CD14-positive monocyte (primary cell): ENCODE measurements around the gene CSK. TPM values are rescaled to one million over a fixed set of nuclear protein-coding genes. Genes with fewer than 3 reads are reported as not detected.
A peak's percentile ranks its signal among the peaks of the same experiment; 100 is the strongest.

Experiments
- DNase-seq, 3 donors: peaks; one replicate each; pipeline ENCODE4 v3.0.0-alpha.2; 2011 to 2022
- H2AFZ ChIP-seq: 2 replicates; pipeline ENCODE4 v1.6.0; 2012; ENCODE audit warnings: mild to moderate bottlenecking, low read depth, low read length, inconsistent platforms; ENCODE audit not compliant: insufficient read depth, poor library complexity, severe bottlenecking
- H3K27ac ChIP-seq, 2 donors: 1 replicate in 1 of 2; 2 replicates in 1 of 2; pipeline ENCODE4 v1.5.1; 2012 to 2013; ENCODE audit warnings: low read length in 2 of 2, control low read depth in 1 of 2, inconsistent platforms in 1 of 2, low read depth in 1 of 2, mild to moderate bottlenecking in 1 of 2
- H3K27me3 ChIP-seq, 2 donors: one replicate each; pipeline versions ENCODE4 v1.6.0 to v1.6.1; 2011 to 2013; ENCODE audit warnings: low read length in 2 of 2; ENCODE audit not compliant: control insufficient read depth in 2 of 2, insufficient read depth in 2 of 2
- H3K36me3 ChIP-seq, 2 donors: replicated peaks in 1 of 2; 1 replicate in 1 of 2; 2 replicates in 1 of 2; pipeline versions ENCODE4 v1.5.1 to v1.6.1; 2012 to 2013; ENCODE audit warnings: low read length in 2 of 2, control low read depth in 1 of 2, inconsistent platforms in 1 of 2, mild to moderate bottlenecking in 1 of 2; ENCODE audit not compliant: insufficient read depth in 2 of 2, control insufficient read depth in 1 of 2
- H3K4me1 ChIP-seq, 2 donors: 1 replicate in 1 of 2; 2 replicates in 1 of 2; pipeline versions ENCODE4 v1.5.1 to v1.6.1; 2012 to 2013; ENCODE audit warnings: low read length in 2 of 2, control low read depth in 1 of 2, inconsistent platforms in 1 of 2, mild to moderate bottlenecking in 1 of 2, moderate library complexity in 1 of 2; ENCODE audit not compliant: insufficient read depth in 2 of 2, control insufficient read depth in 1 of 2
- H3K4me2 ChIP-seq: replicated peaks from 2 replicates; pipeline ENCODE3; 2012; ENCODE audit warnings: low read length, moderate library complexity, mild to moderate bottlenecking; ENCODE audit not compliant: poor library complexity, severe bottlenecking; ENCODE audit errors: extremely low read depth
- H3K4me3 ChIP-seq, 3 experiments: fragments of 200-600 bp in 1 of 3; sonication (generic) in 1 of 3; replicated peaks in 1 of 3; 1 replicate in 2 of 3; 2 replicates in 1 of 3; pipeline ENCODE4 v1.5.1; 2011 to 2013; ENCODE audit warnings: low read length in 3 of 3, mild to moderate bottlenecking in 3 of 3, control low read depth in 2 of 3, low read depth in 2 of 3, inconsistent platforms in 1 of 3, moderate library complexity in 1 of 3
- H3K79me2 ChIP-seq: 2 replicates; pipeline ENCODE4 v1.6.0; 2012; ENCODE audit warnings: mild to moderate bottlenecking, control low read depth, inconsistent platforms, low read length, moderate library complexity; ENCODE audit not compliant: insufficient read depth
- H3K9ac ChIP-seq: 2 replicates; pipeline ENCODE4 v1.6.0; 2017; ENCODE audit warnings: low read length, mild to moderate bottlenecking; ENCODE audit not compliant: insufficient read depth, poor library complexity, severe bottlenecking
- H3K9me3 ChIP-seq, 2 donors: replicated peaks in 1 of 2; 1 replicate in 1 of 2; 2 replicates in 1 of 2; pipeline versions ENCODE4 v1.5.1 to v1.6.1; 2012 to 2013; ENCODE audit warnings: low read length in 2 of 2, control low read depth in 1 of 2; ENCODE audit not compliant: control insufficient read depth in 1 of 2, insufficient read depth in 1 of 2
- H4K20me1 ChIP-seq: 2 replicates; pipeline ENCODE4 v1.6.0; 2012; ENCODE audit warnings: mild to moderate bottlenecking, low read length, control low read depth, moderate library complexity; ENCODE audit not compliant: insufficient read depth
- H3K27ac Mint-ChIP-seq, 7 donors: one replicate each; pipeline ENCODE4 v1.8.0; 2020; ENCODE audit warnings: mild to moderate bottlenecking in 7 of 7, mixed read lengths in 7 of 7, moderate library complexity in 6 of 7, inconsistent platforms in 2 of 7
- H3K27me3 Mint-ChIP-seq, 3 donors: one replicate each; pipeline ENCODE4 v1.8.0; 2021 to 2022; ENCODE audit warnings: low read depth in 3 of 3, mild to moderate bottlenecking in 3 of 3, mixed read lengths in 3 of 3, moderate library complexity in 3 of 3, inconsistent platforms in 1 of 3
- H3K36me3 Mint-ChIP-seq, 2 donors: one replicate each; pipeline ENCODE4 v1.8.0; 2020; ENCODE audit warnings: mixed read lengths in 2 of 2, inconsistent platforms in 1 of 2, mild to moderate bottlenecking in 1 of 2
- H3K4me1 Mint-ChIP-seq: one replicate; pipeline ENCODE4 v1.8.0; 2020; ENCODE audit warnings: mild to moderate bottlenecking, mixed read lengths
- H3K4me3 Mint-ChIP-seq, 2 donors: one replicate each; pipeline ENCODE4 v1.8.0; 2020; ENCODE audit warnings: mild to moderate bottlenecking in 2 of 2, mixed read lengths in 2 of 2, moderate library complexity in 1 of 2
- H3K9me3 Mint-ChIP-seq, 7 donors: one replicate each; pipeline ENCODE4 v1.8.0; 2020 to 2022; ENCODE audit warnings: mixed read lengths in 7 of 7, mild to moderate bottlenecking in 6 of 7, moderate library complexity in 6 of 7, inconsistent platforms in 2 of 7
- WGBS: methylation state at CpG from one replicate; pipeline ENCODE4 v1.1.5; 2013; ENCODE audit warnings: missing lambda C conversion rate; ENCODE audit not compliant: insufficient coverage; 5-methylcytosine and 5-hydroxymethylcytosine counted together
- intact Hi-C, 2 donors: fragments of 100-400 bp; cut with micrococcal nuclease; formaldehyde crosslinking; loops; one replicate each; pipeline versions ENCODE4 v1.15.0 to v1.15.1; 2023
- polyA plus RNA-seq, 3 donors: library from polyadenylated mRNA; depleted of rRNA in 1 of 3; unstranded in 2 of 3; stranded (reverse) in 1 of 3; fragments of 300-500 nt in 2 of 3; fragments of >200 nt in 1 of 3; fragmentation: Illumina TruSeq in 2 of 3; gene quantifications; 1 replicate in 2 of 3; 2 replicates in 1 of 3; pipeline ENCODE4 v1.2.3, GENCODE V29; 2012 to 2021
- TF ChIP-seq, protein P1 (sequence below): fragments of 200-600 bp; IDR thresholded peaks from one replicate; pipeline ENCODE4 v1.8.0; 2022; ENCODE audit warnings: antibody characterized with exemption, mild to moderate bottlenecking

Gene CSK
- polyA plus RNA-seq, 3 donors: 79.0 to 426 (median 106) TPM

DNA sequence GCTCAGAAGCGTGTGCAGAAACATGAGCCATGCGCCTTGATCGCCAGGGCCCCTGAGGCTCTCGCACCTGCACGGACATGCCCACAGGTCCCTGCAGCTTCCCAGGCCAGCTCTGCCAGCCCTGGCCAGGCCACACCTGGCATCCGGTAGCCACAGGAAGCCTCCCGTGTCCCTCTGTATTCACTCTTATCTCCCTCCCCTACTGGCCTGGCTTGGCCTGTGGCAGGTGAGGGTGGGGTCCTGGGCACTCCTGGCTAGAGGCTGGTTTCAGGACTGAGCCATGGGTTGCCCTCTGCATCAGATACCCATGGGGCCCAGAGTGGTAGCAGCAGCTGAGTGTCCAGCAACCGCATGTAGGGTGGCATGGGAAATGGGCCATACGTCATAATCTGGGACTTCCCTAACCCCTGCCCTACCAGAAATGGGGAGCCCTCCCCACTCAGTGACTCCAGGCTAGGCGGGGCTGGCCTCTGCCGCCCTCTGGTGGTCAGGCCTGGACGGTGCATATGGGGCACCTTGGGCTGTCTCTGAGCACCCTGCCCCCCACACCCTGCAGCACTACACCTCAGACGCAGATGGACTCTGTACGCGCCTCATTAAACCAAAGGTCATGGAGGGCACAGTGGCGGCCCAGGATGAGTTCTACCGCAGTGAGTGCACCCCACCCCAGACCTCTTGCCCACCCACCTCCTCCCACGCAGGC lies 18.1 kb downstream of the CSK start:
- peak overlapping the region; percentile 93 to 98 (median 96) for H3K27ac Mint-ChIP-seq

DNA sequence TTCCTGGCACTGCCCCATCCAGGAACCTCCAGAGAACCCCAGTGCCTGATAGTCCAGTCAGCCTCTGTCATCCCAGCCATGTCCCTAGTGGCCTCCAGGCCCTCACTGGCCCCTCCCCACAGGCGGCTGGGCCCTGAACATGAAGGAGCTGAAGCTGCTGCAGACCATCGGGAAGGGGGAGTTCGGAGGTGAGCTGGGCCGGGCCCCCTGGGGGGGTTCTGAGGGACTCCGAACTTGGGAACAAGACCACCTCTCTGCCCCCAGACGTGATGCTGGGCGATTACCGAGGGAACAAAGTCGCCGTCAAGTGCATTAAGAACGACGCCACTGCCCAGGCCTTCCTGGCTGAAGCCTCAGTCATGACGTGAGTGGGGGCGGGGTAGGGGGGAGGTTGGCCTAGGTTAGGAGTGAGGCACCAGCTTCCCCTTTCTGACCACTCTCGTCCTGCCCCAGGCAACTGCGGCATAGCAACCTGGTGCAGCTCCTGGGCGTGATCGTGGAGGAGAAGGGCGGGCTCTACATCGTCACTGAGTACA lies 18.7 kb downstream of the CSK start:
- Mint-ChIP-seq H3K9me3 (no peaks in the 10 kb centered on the region), H3K36me3 (peaks cover 69 to 85% of the 10 kb centered on the region in 2 donors), H3K4me3 (no peak overlapping the region), H3K27me3 (peaks cover 0 to 1% (median 1%) of the 10 kb centered on the region in 3 donors), H3K27ac (peak overlapping the region; percentile 89 to 98 (median 94)), H3K4me1 (peaks cover 38% of the 10 kb centered on the region)
- H3K4me1 ChIP-seq: peaks cover 36 to 44% of the 10 kb centered on the region in 2 donors
- H3K27ac ChIP-seq: peak overlapping the region; percentile 64 to 93
- H3K9me3 ChIP-seq: no peaks in the 10 kb centered on the region
- H3K27me3 ChIP-seq: no peaks in the 10 kb centered on the region
- H3K4me2 ChIP-seq: no peak overlapping the region
- intact Hi-C loops: loop anchor here (1.0 to 10.0 kb wide), 2 partner anchors 29 to 166 kb away; no protein-coding TSS in a partner anchor
- 75% methylated on average over 10 of the region's 20 CpGs for WGBS
- no peak overlapping the region for H3K9ac ChIP-seq
- no peak overlapping the region for H3K4me3 ChIP-seq
- TF ChIP-seq, protein P1, sequence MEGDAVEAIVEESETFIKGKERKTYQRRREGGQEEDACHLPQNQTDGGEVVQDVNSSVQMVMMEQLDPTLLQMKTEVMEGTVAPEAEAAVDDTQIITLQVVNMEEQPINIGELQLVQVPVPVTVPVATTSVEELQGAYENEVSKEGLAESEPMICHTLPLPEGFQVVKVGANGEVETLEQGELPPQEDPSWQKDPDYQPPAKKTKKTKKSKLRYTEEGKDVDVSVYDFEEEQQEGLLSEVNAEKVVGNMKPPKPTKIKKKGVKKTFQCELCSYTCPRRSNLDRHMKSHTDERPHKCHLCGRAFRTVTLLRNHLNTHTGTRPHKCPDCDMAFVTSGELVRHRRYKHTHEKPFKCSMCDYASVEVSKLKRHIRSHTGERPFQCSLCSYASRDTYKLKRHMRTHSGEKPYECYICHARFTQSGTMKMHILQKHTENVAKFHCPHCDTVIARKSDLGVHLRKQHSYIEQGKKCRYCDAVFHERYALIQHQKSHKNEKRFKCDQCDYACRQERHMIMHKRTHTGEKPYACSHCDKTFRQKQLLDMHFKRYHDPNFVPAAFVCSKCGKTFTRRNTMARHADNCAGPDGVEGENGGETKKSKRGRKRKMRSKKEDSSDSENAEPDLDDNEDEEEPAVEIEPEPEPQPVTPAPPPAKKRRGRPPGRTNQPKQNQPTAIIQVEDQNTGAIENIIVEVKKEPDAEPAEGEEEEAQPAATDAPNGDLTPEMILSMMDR: no peak
- peaks cover 59% of the 10 kb centered on the region for H3K79me2 ChIP-seq
- DNase-seq: peak in 2 of 3 donors; percentile 57 to 65
- H4K20me1 ChIP-seq: peaks cover 96% of the 10 kb centered on the region
- peaks cover 65 to 82% of the 10 kb centered on the region in 2 donors for H3K36me3 ChIP-seq
- H2AFZ ChIP-seq: no peak overlapping the region

More for the DNA sequence above, 18.1 kb downstream of the CSK start:
- Histone ChIP-seq H3K4me3 (no peak overlapping the region), H3K9me3 (no peaks in the 10 kb centered on the region), H2AFZ (no peak overlapping the region), H3K27ac (peak overlapping the region; percentile 64 to 93), H3K36me3 (peaks cover 66 to 87% of the 10 kb centered on the region in 2 donors), H3K27me3 (no peaks in the 10 kb centered on the region), H4K20me1 (peaks cover 99% of the 10 kb centered on the region), H3K4me2 (peak overlapping the region; percentile 17), H3K4me1 (peaks cover 36 to 49% of the 10 kb centered on the region in 2 donors), H3K79me2 (peaks cover 65% of the 10 kb centered on the region), H3K9ac (peak overlapping the region; percentile 49)
- intact Hi-C loops: loop anchor here (1.0 to 10.0 kb wide), 4 partner anchors 10 to 165 kb away; no protein-coding TSS in a partner anchor
- H3K36me3 Mint-ChIP-seq: peaks cover 74 to 91% of the 10 kb centered on the region in 2 donors
- TF ChIP-seq, protein P1: peak; percentile 98
- WGBS: 46% methylated on average over 15 of the region's 18 CpGs
- no peak overlapping the region for H3K4me3 Mint-ChIP-seq
- no peaks in the 10 kb centered on the region for H3K9me3 Mint-ChIP-seq
- DNase-seq: peak; percentile 95 to 98 (median 96)
- H3K27me3 Mint-ChIP-seq: peaks cover 0 to 1% (median 1%) of the 10 kb centered on the region in 3 donors
- peaks cover 44% of the 10 kb centered on the region for H3K4me1 Mint-ChIP-seq
